Measurements from ENCODE around the gene VAPB.

Gene VAPB

DNA sequence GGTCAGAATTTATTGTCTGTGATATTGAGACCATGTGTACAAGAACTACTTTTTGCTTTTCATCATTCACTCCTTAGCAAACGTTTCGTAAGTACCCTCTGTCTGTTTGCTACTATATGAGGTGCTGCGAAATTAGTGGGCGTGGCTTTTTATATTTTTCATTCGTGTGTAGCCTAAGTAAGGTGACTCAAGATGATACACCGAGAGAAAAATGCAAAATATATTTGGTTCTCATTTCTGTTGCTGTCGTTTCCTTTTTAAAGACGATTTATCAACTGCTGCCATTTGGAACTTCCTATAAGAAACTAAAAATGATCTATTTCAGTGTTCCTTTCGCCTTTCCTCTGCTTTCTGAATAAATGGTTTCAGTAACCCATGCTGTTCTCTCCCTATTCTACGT lies 61.2 kb downstream of the VAPB start:
- Mint-ChIP-seq H3K27ac (ENCODE audit: low read depth) (no peak overlapping the region), H3K4me3 (no peak overlapping the region), H3K27me3 (no peaks in the 10 kb centered on the region), H3K9me3 (peaks cover 5% of the 10 kb centered on the region), H3K4me1 (peaks cover 5% of the 10 kb centered on the region), H3K36me3 (ENCODE audit: insufficient read depth) (peaks cover 2% of the 10 kb centered on the region)
- no peak for DNase-seq (ENCODE audit: low spot score in 2 of 2)
- ATAC-seq (replicated peaks; ENCODE audit: extremely low read depth, poor library complexity, severe bottlenecking) = no peak

DNA sequence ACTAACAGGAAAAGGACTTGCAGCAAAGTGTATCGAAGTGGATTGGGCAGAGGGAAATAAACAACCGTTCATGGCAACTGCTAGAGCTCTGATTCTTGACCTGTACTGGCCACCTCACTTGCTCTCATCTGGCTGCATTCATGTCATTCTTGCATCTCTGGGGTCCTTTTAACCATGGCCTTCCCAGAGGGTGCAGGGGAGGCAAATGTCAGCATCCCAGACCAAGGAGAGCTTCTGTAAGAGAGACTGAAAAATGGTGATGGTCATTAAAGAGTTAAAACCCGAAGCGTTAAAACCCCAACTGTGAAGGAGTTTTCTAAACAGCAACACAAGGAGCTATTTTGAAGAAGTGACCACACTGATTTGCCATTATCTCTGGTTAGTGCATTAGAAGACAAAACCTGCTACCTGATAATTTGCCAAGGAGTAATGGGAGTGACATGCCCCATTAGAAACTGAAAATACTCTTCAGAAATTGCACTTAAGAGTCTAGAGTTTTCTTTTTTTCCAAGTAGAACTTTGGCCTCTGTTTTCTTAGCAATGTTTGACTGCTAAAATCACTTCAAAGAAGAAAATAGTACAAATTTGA lies 63.7 kb downstream of the VAPB start:
- Mint-ChIP-seq H3K36me3 (ENCODE audit: insufficient read depth) (peaks cover under 1% of the 10 kb centered on the region), H3K9me3 (peaks cover 5% of the 10 kb centered on the region), H3K4me3 (no peak overlapping the region), H3K27me3 (no peaks in the 10 kb centered on the region), H3K4me1 (peaks cover 5% of the 10 kb centered on the region), H3K27ac (ENCODE audit: low read depth) (no peak overlapping the region)
- ATAC-seq (replicated peaks; ENCODE audit: extremely low read depth, poor library complexity, severe bottlenecking) (no peak), DNase-seq (ENCODE audit: low spot score in 2 of 2) (no peak)

DNA sequence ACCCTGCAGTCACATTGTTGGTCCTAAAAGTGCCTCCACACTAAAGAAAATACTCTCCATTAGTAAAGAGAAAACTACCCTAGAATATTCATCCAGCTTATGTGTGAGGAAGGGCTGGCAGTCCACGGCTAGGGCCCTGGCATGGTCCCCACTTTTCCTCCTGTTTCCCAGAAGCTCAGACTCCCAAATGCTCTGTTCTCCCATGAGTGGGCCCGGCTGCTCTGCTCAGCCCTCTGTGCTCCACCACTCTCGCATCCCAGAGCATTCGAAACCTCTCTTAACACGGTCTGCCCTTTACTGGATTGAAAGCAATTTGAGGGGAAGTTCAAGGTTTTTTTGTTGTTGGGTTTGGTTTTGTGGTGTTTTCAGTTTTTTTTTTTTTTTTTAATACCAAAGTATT lies 64.4 kb downstream of the VAPB start:
- Mint-ChIP-seq H3K4me3 (no peak overlapping the region), H3K27ac (ENCODE audit: low read depth) (no peak overlapping the region), H3K27me3 (no peaks in the 10 kb centered on the region), H3K9me3 (peaks cover 5% of the 10 kb centered on the region), H3K36me3 (ENCODE audit: insufficient read depth) (no peaks in the 10 kb centered on the region), H3K4me1 (peaks cover 7% of the 10 kb centered on the region)
- DNase-seq (ENCODE audit: low spot score in 2 of 2) (no peak), ATAC-seq (replicated peaks; ENCODE audit: extremely low read depth, poor library complexity, severe bottlenecking) (no peak)

DNA sequence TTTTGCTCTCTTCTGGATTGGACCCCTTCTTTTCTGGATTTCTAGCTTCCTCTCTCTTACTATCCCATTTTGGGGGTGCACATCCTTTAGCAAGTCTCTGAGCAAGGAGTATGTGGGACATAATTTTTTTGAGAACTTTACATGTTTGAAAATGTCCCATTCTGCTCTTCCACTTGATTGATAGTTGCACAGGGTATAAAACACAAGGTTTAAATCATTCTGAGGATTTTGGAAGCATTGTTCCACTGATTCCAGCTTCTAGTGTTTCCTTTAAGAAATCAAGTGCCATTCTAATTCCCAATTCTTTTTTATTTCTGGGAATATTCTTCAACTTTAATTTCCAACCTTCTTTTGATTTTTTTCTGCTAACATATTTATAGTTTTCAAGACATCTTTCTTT lies 65.4 kb downstream of the VAPB start:
- H3K4me1 Mint-ChIP-seq = peaks cover 9% of the 10 kb centered on the region
- no peaks in the 10 kb centered on the region for H3K27me3 Mint-ChIP-seq
- no peak overlapping the region for H3K4me3 Mint-ChIP-seq
- DNase-seq (ENCODE audit: low spot score in 2 of 2) = no peak
- peaks cover 5% of the 10 kb centered on the region for H3K9me3 Mint-ChIP-seq
- no peak for ATAC-seq (replicated peaks; ENCODE audit: extremely low read depth, poor library complexity, severe bottlenecking)
- no peaks in the 10 kb centered on the region for H3K36me3 Mint-ChIP-seq (ENCODE audit: insufficient read depth)
- no peak overlapping the region for H3K27ac Mint-ChIP-seq (ENCODE audit: low read depth)

DNA sequence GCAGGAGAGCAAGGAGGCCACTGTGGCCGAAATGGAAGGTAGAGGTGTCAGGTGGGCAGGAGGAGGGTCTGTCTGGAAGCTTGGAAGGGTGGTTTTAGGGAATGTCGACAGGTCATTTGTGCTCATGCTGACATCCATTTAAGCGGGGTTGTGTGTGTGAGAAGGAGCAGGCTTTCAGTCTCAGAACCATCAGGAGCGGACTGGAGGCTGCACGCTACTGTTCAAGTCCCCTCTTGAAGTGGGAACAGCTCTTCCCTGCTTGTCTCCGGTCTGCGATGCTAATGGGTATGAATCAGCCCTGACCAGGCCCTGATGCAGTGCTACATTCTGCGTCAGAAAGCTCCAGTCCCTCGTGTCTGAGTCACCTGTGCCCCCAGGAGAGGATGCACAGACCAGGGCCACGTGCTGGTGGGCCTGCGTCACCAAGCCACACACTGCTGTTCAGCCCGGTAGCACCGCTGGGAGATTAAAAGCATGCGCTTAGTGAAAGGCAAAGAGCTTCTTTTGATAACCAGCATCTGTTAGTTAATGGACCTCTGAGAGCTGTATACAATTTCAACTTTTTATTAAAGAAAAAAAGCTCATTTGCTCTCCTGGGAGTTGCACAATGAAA lies 68.2 kb downstream of the VAPB start:
- H3K4me3 Mint-ChIP-seq = no peak overlapping the region
- H3K36me3 Mint-ChIP-seq (ENCODE audit: insufficient read depth) = no peaks in the 10 kb centered on the region
- no peak for DNase-seq (ENCODE audit: low spot score in 2 of 2)
- peaks cover 4% of the 10 kb centered on the region for H3K4me1 Mint-ChIP-seq
- no peak for ATAC-seq (replicated peaks; ENCODE audit: extremely low read depth, poor library complexity, severe bottlenecking)
- H3K27ac Mint-ChIP-seq (ENCODE audit: low read depth) = no peak overlapping the region
- H3K9me3 Mint-ChIP-seq = peaks cover 5% of the 10 kb centered on the region
- H3K27me3 Mint-ChIP-seq = no peaks in the 10 kb centered on the region

DNA sequence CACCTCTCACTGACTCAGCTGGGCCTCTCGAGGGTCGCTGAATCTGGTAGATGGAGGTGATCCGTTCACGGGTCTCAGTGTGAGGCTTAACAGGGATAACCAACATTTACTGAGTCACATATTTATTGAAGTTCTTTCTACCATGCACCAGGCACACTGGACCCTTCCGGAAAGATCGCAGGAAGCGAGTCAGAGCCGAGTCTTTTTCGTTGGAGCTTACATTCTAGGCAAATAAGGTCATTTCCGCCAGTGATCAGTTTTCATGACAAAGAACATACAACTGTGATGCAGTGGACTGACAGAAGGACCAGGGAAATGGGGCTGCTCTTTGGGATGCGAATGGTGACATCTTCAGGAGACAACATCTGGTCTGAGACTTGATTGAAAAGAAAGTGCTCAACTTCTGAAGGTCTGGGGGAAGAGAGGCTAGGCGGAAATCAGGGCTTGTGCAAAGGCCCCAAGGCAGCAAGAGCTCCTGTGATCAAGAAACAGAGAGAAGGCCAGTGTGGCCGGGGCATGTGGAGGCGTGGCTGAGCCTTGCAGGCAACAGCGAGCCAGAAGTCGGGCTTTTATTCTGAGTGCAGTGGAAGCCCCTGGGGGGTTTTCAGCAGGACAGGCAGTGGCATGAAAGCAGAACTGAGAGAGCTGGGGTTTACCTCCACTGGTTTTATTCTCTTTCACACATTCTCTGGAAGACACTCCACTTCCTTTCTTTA lies 69.5 kb downstream of the VAPB start:
- H3K4me1 Mint-ChIP-seq = peaks cover 4% of the 10 kb centered on the region
- H3K27ac Mint-ChIP-seq (ENCODE audit: low read depth) = no peak overlapping the region
- H3K27me3 Mint-ChIP-seq = no peaks in the 10 kb centered on the region
- peaks cover 5% of the 10 kb centered on the region for H3K9me3 Mint-ChIP-seq
- no peaks in the 10 kb centered on the region for H3K36me3 Mint-ChIP-seq (ENCODE audit: insufficient read depth)
- no peak overlapping the region for H3K4me3 Mint-ChIP-seq
- DNase-seq (ENCODE audit: low spot score in 2 of 2) (no peak), ATAC-seq (replicated peaks; ENCODE audit: extremely low read depth, poor library complexity, severe bottlenecking) (no peak)

DNA sequence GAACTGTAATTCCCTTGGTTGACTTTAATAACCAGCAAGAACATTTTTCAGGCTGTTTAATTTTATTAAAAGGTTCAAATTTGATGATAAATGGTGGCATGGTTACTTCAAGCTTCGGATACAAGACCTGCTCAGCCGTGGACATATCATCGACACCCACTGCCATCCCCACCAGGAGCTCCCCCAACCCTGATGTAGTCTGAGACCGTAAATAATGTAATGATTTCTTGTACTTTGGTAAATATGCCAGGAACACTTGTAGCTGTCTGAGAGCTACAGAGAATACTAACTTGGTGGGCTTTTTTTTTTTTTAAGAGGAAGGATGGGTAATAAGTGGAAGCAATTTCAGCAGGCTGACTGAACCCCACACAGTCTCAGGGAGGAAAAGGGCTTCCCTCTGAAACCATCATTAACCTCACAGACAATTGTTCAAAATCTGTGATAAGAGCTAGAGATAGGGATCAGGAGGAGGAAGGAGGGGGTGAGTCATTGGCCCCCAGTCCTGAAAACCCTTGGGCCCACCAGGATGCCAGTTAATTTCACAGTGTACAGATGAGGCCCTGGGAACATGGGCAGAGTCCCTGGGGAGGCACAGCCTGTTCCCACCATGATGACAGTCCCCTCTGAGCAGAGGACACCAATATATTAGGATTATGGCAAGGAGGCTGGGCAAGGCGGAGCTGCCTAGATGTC lies 70.2 kb downstream of the VAPB start:
- Mint-ChIP-seq H3K36me3 (ENCODE audit: insufficient read depth) (no peaks in the 10 kb centered on the region), H3K27ac (ENCODE audit: low read depth) (no peak overlapping the region), H3K9me3 (peaks cover 4% of the 10 kb centered on the region)

DNA sequence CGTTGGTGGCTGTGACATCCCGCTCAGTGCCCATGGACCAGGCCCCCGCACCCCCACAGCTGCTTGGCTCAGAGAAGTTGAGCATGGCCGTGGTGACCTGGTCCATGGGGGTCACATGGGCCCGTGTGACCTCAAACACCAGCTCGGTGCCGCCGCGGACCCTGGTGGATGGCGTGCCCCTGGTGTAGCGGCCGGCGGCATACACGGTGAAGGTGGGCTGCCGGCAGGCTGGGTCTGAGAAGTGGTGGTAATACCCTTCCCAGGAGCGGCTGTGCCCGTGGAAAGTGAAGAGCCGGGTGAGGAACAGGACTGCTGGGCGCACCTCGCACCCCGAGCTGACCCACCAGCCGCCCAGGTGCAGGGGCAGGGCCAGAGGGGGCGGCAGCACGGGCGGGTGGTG lies 72.1 kb downstream of the VAPB start:
- Mint-ChIP-seq H3K4me3 (no peak overlapping the region), H3K27ac (ENCODE audit: low read depth) (no peak overlapping the region), H3K4me1 (peaks cover 4% of the 10 kb centered on the region), H3K36me3 (ENCODE audit: insufficient read depth) (no peaks in the 10 kb centered on the region), H3K9me3 (no peaks in the 10 kb centered on the region), H3K27me3 (no peaks in the 10 kb centered on the region)
- no peak for ATAC-seq (replicated peaks; ENCODE audit: extremely low read depth, poor library complexity, severe bottlenecking)
- DNase-seq (ENCODE audit: low spot score in 2 of 2) = no peak

More for the DNA sequence above, 70.2 kb downstream of the VAPB start:
- ATAC-seq (replicated peaks; ENCODE audit: extremely low read depth, poor library complexity, severe bottlenecking) (no peak), DNase-seq (ENCODE audit: low spot score in 2 of 2) (no peak)
- Mint-ChIP-seq H3K27me3 (no peaks in the 10 kb centered on the region), H3K4me1 (peaks cover 4% of the 10 kb centered on the region), H3K4me3 (no peak overlapping the region)

DNA sequence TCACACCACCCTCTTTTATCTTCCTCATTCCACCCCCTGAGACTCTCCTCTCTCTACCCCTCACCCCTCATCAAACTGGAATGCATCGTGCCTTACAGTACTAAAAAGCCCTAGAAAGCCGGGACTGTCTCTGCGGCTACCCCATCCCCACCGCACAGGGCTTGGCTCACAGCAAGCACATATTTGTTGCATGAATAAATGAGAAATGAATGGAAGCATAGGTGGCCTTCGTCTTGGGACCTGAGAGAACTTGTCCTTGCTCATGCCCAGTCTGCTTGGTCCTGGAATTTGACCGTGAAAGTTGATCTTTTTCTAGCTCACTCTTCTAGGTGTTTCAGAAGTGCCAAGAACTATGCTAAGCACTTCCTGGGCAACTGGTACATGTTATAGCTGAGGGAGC lies 72.9 kb downstream of the VAPB start:
- H3K9me3 Mint-ChIP-seq = no peaks in the 10 kb centered on the region
- H3K36me3 Mint-ChIP-seq (ENCODE audit: insufficient read depth) = no peaks in the 10 kb centered on the region
- no peak for ATAC-seq (replicated peaks; ENCODE audit: extremely low read depth, poor library complexity, severe bottlenecking)
- H3K27ac Mint-ChIP-seq (ENCODE audit: low read depth) = peak overlapping the region; percentile 41
- H3K4me1 Mint-ChIP-seq = peaks cover 4% of the 10 kb centered on the region
- no peak for DNase-seq (ENCODE audit: low spot score in 2 of 2)
- no peaks in the 10 kb centered on the region for H3K27me3 Mint-ChIP-seq
- H3K4me3 Mint-ChIP-seq = no peak overlapping the region

DNA sequence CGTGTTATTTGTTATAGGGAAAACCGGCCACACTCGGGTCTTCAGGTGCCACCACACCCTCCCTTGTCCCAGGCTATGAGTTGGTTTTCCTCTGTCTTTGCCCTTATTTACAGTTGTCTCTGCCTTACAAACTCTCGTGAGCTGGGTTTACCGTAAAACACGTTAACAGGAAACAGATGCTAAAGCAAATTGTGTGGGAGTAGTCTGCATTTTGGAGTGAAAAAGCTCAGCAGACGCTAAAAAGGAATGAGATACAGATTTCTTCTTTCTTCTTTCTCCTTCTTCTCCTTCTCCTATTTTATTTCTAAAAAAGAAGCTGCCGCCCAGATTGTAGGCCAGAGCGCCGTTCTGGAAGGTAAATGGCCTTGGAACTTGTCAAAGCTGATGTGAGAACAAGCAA lies 74.2 kb downstream of the VAPB start:
- Mint-ChIP-seq H3K36me3 (ENCODE audit: insufficient read depth) (no peaks in the 10 kb centered on the region), H3K9me3 (no peaks in the 10 kb centered on the region), H3K27ac (ENCODE audit: low read depth) (no peak overlapping the region), H3K4me3 (no peak overlapping the region), H3K27me3 (no peaks in the 10 kb centered on the region), H3K4me1 (peaks cover 4% of the 10 kb centered on the region)
- ATAC-seq (replicated peaks; ENCODE audit: extremely low read depth, poor library complexity, severe bottlenecking) (no peak), DNase-seq (ENCODE audit: low spot score in 2 of 2) (no peak)

DNA sequence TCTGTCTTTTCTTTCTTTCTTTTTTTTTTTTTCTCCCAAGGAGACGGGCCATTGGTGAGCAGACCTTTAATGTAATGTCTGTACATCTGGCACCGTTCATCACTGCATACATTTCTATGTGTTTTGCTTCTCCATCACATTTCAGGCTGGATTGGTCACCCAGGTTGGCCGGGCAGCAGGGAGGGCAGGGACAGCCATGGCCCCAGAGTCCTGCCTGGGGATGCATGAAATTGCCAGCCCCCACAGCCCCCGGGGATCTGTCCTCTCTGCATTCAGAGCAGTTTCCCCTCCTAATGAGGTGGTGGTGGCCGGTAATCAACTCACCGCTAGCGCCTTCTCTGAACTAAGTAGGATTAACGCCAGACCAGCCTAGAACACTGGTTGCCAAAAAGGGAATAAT lies 75.8 kb downstream of the VAPB start:
- H3K27ac Mint-ChIP-seq (ENCODE audit: low read depth) = no peak overlapping the region
- no peak overlapping the region for H3K4me3 Mint-ChIP-seq
- ATAC-seq (replicated peaks; ENCODE audit: extremely low read depth, poor library complexity, severe bottlenecking) (no peak), DNase-seq (ENCODE audit: low spot score in 2 of 2) (no peak)
- H3K4me1 Mint-ChIP-seq = no peaks in the 10 kb centered on the region
- H3K36me3 Mint-ChIP-seq (ENCODE audit: insufficient read depth) = no peaks in the 10 kb centered on the region
- no peaks in the 10 kb centered on the region for H3K27me3 Mint-ChIP-seq
- H3K9me3 Mint-ChIP-seq = no peaks in the 10 kb centered on the region

DNA sequence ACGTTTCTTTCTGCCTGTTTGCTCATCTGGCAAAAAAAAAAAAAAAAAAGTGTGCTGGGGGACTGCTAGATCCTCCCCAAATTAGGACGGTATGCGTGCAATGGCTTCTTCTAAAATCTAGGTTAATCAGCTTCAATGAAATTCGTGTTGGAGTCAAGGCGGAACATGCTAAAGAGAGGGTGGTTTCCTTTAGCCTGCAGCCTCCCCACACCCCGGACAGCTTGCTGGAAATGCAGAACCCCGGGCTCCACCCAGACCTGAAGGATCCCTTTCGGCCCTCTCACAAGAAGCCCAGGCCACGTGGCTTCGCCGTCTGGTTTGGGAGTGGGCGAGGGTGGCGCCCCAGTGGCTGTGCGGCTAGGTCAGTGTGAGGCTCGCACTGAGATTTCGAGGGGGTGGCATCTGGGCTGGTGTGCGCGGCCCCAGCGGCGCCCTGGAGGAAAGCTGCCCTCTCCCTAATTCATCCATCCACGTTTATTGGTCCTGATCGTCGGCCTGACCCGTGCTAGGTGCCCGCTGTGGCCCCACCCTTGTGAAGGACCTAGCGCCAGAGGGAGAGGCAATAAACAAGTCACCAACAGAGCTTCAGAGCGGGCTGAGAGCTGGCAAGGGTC lies 77.2 kb downstream of the VAPB start:
- no peak for ATAC-seq (replicated peaks; ENCODE audit: extremely low read depth, poor library complexity, severe bottlenecking)
- H3K9me3 Mint-ChIP-seq = no peaks in the 10 kb centered on the region
- H3K27me3 Mint-ChIP-seq = no peaks in the 10 kb centered on the region
- no peaks in the 10 kb centered on the region for H3K36me3 Mint-ChIP-seq (ENCODE audit: insufficient read depth)
- H3K4me3 Mint-ChIP-seq = no peak overlapping the region
- no peak for DNase-seq (ENCODE audit: low spot score in 2 of 2)
- H3K27ac Mint-ChIP-seq (ENCODE audit: low read depth) = no peak overlapping the region
- H3K4me1 Mint-ChIP-seq = no peaks in the 10 kb centered on the region
